K562 (cell line): ENCODE data around the gene PDE2A. TPM values are rescaled to one million over a fixed set of nuclear protein-coding genes. Genes with fewer than 3 reads are reported as not detected.

Experiments used
- HMG20A ChIP-seq: fragments of 450-650 bp; formaldehyde crosslinking; conservative IDR thresholded peaks from 2 replicates; pipeline ENCODE4 v1.4.0; 2020; ENCODE audit warnings: mild to moderate bottlenecking, mixed read lengths
- MED1 ChIP-seq: sonication (generic); formaldehyde crosslinking; IDR thresholded peaks from 2 replicates; pipeline ENCODE4 v1.8.1; 2023; ENCODE audit warnings: missing genetic modification reagents, borderline replicate concordance
- MYNN ChIP-seq, 2 experiments: sonication (generic); formaldehyde crosslinking in 1 of 2; IDR thresholded peaks; 2 replicates each; pipeline versions ENCODE4 v1.5.0 to v1.6.1; 2016 to 2020; ENCODE audit warnings: antibody characterized with exemption in 1 of 2, missing genetic modification reagents in 1 of 2
- RCOR1 ChIP-seq, 2 experiments: IDR thresholded peaks; 2 replicates each; pipeline ENCODE4 v1.6.1; 2012; ENCODE audit warnings: low read depth in 2 of 2, low read length in 2 of 2, borderline replicate concordance in 1 of 2, improper control_type of control experiment in 1 of 2
- TCF3 ChIP-seq: sonication (generic); formaldehyde crosslinking; IDR thresholded peaks from 2 replicates; pipeline ENCODE4 v1.4.0; 2020; ENCODE audit warnings: mild to moderate bottlenecking, missing genetic modification reagents
- ZKSCAN1 ChIP-seq: fragments of 150-350 bp; IDR thresholded peaks from 2 replicates; pipeline ENCODE4 v1.6.1; 2016; ENCODE audit warnings: low read depth, low read length
- polyA plus RNA-seq, 8 experiments: library from polyadenylated mRNA; depleted of rRNA in 4 of 8; stranded (reverse) in 5 of 8; unstranded in 3 of 8; fragments of >200 nt; fragmentation: Nextera tagmentation in 2 of 8; fragmentation: Illumina TruSeq in 1 of 8; extraction: Ambion mirVana in 2 of 8; extraction: Trizol in 1 of 8; gene quantifications; 2 replicates each; pipeline versions ENCODE4 v1.2.1 to v1.2.3, GENCODE V29; 2011 to 2014; ENCODE audit warnings: inconsistent platforms in 1 of 8, missing spikeins in 1 of 8
- total RNA-seq, 7 experiments: library from RNA; depleted of rRNA in 6 of 7; stranded (reverse); fragments of >200 nt in 6 of 7; fragmentation: Illumina TruSeq in 2 of 7; extraction: Trizol in 2 of 7; gene quantifications; 2 replicates each; pipeline versions ENCODE4 v1.2.1 to v1.2.3, GENCODE V29; 2011 to 2021; ENCODE audit warnings: low replicate concordance in 1 of 7
- TF ChIP-seq, protein P1 (sequence below), 2 experiments: fragments of 450-650 bp; IDR thresholded peaks; 2 replicates each; pipeline ENCODE4 v1.6.1; 2016
- TF ChIP-seq, protein P2 (sequence below): fragments of 200-800 bp; sonication (Bioruptor generic); IDR thresholded peaks from 2 replicates; pipeline ENCODE4 v1.6.1; 2017; ENCODE audit warnings: missing genetic modification characterization, missing compliant biosample characterization
- TF ChIP-seq, protein P3 (sequence below): fragments of 200-800 bp; sonication (Bioruptor generic); IDR thresholded peaks from 2 replicates; pipeline ENCODE4 v1.6.1; 2017; ENCODE audit warnings: missing genetic modification characterization, missing compliant biosample characterization
- TF ChIP-seq, protein P4 (sequence below): sonication (generic); formaldehyde crosslinking; IDR thresholded peaks from 2 replicates; pipeline ENCODE4 v1.8.0; 2023; ENCODE audit warnings: mild to moderate bottlenecking, missing genetic modification reagents

The PDE2A gene
- total and polyA plus RNA-seq, 9 of the 15 experiments (the other 6 are each of a cell fraction or from before 2014, with no cell fraction given) = 0.07 to 15.2 (median 1.6) TPM; not detected in 1

DNA sequence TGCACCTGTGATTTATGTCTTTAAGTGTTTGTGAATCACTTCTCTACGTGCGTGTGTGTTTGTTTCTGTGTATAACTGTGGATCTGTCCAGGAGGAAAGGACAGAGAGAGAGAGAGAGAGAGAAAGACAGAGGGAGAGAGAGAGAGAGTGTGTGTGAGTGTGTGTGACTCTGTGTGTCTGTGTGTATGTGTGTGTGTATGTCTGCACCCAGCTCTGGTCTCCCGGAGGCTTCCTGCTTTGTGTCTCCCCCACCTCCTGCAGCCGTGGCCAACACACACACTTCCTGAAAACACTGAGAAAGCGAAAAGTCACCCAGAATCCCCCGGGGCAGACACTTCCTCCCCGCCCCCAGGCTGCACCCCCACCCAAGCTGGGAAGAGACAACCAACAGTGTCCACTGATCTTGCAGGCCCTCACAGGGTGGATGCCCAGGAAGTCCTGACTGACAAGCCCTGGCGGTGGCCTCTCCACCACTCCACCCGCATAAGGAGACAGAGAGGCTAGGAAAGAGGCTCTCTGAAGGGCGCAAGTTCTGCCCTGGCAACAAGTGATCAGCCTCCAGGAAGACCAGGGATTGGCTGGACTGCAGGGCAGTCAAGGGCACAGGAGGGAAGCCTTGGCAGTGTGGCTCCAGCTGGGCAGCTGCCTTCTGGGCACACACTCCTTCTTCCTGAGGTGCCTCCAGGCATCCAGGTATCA, 48.0 kb upstream of the PDE2A start (continued):
- TF ChIP-seq, protein P1, sequence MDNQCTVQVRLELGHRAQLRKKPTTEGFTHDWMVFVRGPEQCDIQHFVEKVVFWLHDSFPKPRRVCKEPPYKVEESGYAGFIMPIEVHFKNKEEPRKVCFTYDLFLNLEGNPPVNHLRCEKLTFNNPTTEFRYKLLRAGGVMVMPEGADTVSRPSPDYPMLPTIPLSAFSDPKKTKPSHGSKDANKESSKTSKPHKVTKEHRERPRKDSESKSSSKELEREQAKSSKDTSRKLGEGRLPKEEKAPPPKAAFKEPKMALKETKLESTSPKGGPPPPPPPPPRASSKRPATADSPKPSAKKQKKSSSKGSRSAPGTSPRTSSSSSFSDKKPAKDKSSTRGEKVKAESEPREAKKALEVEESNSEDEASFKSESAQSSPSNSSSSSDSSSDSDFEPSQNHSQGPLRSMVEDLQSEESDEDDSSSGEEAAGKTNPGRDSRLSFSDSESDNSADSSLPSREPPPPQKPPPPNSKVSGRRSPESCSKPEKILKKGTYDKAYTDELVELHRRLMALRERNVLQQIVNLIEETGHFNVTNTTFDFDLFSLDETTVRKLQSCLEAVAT (IDR thresholded peaks at IDR 0.05) = peak; percentile 43 to 48; a peak in 1 of 4 replicates
- TF ChIP-seq MED1 (CRISPR knock-in tag) (no peak), MYNN (IDR thresholded peaks at IDR 0.05) (no peak), MYNN (CRISPR knock-in tag; IDR thresholded peaks at IDR 0.05) (no peak), HMG20A (CRISPR knock-in tag) (no peak), ZKSCAN1 (no peak), RCOR1 (IDR thresholded peaks at IDR 0.05; ENCODE audit: borderline replicate concordance in 1 of 2, low read depth in 2 of 2, low read length in 2 of 2) (no peak), TCF3 (CRISPR knock-in tag) (no peak)
- TF ChIP-seq, protein P2, sequence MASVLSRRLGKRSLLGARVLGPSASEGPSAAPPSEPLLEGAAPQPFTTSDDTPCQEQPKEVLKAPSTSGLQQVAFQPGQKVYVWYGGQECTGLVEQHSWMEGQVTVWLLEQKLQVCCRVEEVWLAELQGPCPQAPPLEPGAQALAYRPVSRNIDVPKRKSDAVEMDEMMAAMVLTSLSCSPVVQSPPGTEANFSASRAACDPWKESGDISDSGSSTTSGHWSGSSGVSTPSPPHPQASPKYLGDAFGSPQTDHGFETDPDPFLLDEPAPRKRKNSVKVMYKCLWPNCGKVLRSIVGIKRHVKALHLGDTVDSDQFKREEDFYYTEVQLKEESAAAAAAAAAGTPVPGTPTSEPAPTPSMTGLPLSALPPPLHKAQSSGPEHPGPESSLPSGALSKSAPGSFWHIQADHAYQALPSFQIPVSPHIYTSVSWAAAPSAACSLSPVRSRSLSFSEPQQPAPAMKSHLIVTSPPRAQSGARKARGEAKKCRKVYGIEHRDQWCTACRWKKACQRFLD (CRISPR knock-in tag) = peak; percentile 51; the same call in 1 of the 2 replicates
- TF ChIP-seq, protein P3, sequence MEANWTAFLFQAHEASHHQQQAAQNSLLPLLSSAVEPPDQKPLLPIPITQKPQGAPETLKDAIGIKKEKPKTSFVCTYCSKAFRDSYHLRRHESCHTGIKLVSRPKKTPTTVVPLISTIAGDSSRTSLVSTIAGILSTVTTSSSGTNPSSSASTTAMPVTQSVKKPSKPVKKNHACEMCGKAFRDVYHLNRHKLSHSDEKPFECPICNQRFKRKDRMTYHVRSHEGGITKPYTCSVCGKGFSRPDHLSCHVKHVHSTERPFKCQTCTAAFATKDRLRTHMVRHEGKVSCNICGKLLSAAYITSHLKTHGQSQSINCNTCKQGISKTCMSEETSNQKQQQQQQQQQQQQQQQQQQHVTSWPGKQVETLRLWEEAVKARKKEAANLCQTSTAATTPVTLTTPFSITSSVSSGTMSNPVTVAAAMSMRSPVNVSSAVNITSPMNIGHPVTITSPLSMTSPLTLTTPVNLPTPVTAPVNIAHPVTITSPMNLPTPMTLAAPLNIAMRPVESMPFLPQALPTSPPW = peak; percentile 53; the same call in 1 of the 2 replicates
- TF ChIP-seq, protein P4, sequence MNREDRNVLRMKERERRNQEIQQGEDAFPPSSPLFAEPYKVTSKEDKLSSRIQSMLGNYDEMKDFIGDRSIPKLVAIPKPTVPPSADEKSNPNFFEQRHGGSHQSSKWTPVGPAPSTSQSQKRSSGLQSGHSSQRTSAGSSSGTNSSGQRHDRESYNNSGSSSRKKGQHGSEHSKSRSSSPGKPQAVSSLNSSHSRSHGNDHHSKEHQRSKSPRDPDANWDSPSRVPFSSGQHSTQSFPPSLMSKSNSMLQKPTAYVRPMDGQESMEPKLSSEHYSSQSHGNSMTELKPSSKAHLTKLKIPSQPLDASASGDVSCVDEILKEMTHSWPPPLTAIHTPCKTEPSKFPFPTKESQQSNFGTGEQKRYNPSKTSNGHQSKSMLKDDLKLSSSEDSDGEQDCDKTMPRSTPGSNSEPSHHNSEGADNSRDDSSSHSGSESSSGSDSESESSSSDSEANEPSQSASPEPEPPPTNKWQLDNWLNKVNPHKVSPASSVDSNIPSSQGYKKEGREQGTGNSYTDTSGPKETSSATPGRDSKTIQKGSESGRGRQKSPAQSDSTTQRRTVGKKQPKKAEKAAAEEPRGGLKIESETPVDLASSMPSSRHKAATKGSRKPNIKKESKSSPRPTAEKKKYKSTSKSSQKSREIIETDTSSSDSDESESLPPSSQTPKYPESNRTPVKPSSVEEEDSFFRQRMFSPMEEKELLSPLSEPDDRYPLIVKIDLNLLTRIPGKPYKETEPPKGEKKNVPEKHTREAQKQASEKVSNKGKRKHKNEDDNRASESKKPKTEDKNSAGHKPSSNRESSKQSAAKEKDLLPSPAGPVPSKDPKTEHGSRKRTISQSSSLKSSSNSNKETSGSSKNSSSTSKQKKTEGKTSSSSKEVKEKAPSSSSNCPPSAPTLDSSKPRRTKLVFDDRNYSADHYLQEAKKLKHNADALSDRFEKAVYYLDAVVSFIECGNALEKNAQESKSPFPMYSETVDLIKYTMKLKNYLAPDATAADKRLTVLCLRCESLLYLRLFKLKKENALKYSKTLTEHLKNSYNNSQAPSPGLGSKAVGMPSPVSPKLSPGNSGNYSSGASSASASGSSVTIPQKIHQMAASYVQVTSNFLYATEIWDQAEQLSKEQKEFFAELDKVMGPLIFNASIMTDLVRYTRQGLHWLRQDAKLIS (CRISPR knock-in tag) = no peak
